ENCODE data around the gene RINL. TPM values are rescaled to one million over a fixed set of nuclear protein-coding genes. Genes with fewer than 3 reads are reported as not detected.
"Not testable (repeated sequence)": the region's sequence is repeated elsewhere in the genome, so short reads cannot be mapped to it uniquely, and the experiment has no call there.

Gene RINL
- total RNA-seq, 1 experiment from 2014 or later = 1.3 TPM

DNA sequence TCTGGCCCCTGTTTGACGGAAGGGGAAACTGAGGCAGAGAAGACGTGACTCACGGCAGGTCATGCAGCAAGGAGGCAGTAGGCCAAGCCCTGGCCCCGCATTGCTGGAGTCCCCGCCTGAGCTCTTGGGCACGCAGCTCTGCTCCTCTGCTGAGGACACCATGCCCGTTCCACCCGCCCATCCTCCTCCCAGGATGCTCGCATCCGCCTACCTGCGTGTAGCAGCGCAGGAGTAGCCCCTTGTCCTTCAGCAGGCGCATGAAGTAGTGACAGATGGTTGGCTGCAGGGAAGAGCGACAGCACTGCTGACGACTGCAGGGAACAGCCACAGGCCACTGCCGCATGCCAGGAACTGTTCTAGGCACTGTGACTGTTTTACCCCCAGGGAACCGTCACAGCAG is 10.8 kb upstream of the RINL start:
- Histone ChIP-seq H3K4me3 (ENCODE audit: low read depth in 2 of 2, low read length in 2 of 2) (no peak overlapping the region), H3K9me3 (ENCODE audit: control insufficient read depth, insufficient read depth, low read depth, low read length) (no peaks in the 10 kb centered on the region), H3K36me3 (ENCODE audit: control insufficient read depth, insufficient read depth, low read length) (no peaks in the 10 kb centered on the region), H3K4me1 (ENCODE audit: control insufficient read depth, insufficient read depth, low read length) (no peaks in the 10 kb centered on the region), H3K27ac (ENCODE audit: low read length) (no peak overlapping the region), H3K27me3 (ENCODE audit: control insufficient read depth, insufficient read depth, low read length) (no peaks in the 10 kb centered on the region)
- no peak for TF ChIP-seq TCF7L2 (IDR thresholded peaks at IDR 0.05; ENCODE audit: low read depth, low read length)
- TF ChIP-seq, protein P1, sequence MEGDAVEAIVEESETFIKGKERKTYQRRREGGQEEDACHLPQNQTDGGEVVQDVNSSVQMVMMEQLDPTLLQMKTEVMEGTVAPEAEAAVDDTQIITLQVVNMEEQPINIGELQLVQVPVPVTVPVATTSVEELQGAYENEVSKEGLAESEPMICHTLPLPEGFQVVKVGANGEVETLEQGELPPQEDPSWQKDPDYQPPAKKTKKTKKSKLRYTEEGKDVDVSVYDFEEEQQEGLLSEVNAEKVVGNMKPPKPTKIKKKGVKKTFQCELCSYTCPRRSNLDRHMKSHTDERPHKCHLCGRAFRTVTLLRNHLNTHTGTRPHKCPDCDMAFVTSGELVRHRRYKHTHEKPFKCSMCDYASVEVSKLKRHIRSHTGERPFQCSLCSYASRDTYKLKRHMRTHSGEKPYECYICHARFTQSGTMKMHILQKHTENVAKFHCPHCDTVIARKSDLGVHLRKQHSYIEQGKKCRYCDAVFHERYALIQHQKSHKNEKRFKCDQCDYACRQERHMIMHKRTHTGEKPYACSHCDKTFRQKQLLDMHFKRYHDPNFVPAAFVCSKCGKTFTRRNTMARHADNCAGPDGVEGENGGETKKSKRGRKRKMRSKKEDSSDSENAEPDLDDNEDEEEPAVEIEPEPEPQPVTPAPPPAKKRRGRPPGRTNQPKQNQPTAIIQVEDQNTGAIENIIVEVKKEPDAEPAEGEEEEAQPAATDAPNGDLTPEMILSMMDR (IDR thresholded peaks at IDR 0.05) = no peak
- ATAC-seq (no peak), DNase-seq (ENCODE audit: low read depth, low spot score) (no peak)
- BruUV-seq (replicated peaks) = no TSS peak
- in situ Hi-C loops (cut with HindIII; ENCODE audit: low pct_unique_long_range_greater_than_20kb, low sequenced_read_pairs) (no loop called here), intact Hi-C loops (cut with micrococcal nuclease; ENCODE audit: unreplicated experiment) (no loop called here)
- CTCF ChIA-PET = interaction anchor here (2.5 to 2.8 kb wide), 2 partner anchors 8 to 36 kb away, joined by 7 to 13 read pairs; no protein-coding TSS in a partner anchor
- POLR2A ChIA-PET = interaction anchor here (1.1 kb wide), 1 partner anchor 10 kb away, joined by 4 read pairs; no protein-coding TSS in a partner anchor

DNA sequence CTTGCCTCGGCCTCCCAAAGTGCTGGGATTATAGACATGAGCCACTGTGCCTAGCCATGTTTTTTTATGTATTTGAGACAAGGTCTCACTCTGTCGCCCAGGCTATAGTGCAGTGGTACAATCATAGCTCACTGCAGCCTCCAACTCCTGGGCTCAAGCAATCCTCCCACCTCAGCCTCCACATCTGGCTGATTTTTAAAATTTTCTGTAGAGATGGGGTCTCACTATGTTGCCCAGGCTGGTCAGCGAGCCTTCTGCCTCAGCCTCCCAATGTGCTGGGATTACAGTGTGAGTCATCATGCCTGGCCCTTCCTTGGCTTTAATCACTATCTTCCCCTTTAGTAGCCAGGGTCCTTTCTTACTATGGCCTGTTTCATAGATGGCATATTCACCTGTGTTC is 6.6 kb upstream of the RINL start:
- DNase-seq (ENCODE audit: low read depth, low spot score); intact Hi-C loops (cut with micrococcal nuclease; ENCODE audit: unreplicated experiment); H3K27ac ChIP-seq (ENCODE audit: low read length); H3K4me1 ChIP-seq (ENCODE audit: control insufficient read depth, insufficient read depth, low read length); BruUV-seq (replicated peaks); in situ Hi-C loops (cut with HindIII; ENCODE audit: low pct_unique_long_range_greater_than_20kb, low sequenced_read_pairs); H3K27me3 ChIP-seq (ENCODE audit: control insufficient read depth, insufficient read depth, low read length); H3K36me3 ChIP-seq (ENCODE audit: control insufficient read depth, insufficient read depth, low read length); H3K9me3 ChIP-seq (ENCODE audit: control insufficient read depth, insufficient read depth, low read depth, low read length); H3K4me3 ChIP-seq (ENCODE audit: low read depth in 2 of 2, low read length in 2 of 2); ATAC-seq: not testable (repeated sequence)
- POLR2A ChIA-PET = interaction anchor here (0.6 to 0.9 kb wide), 2 partner anchors 16 to 40 kb away, joined by 7 to 11 read pairs; no protein-coding TSS in a partner anchor
- CTCF ChIA-PET = interaction anchor here (0.7 kb wide), 3 partner anchors 19 to 147 kb away, joined by 5 to 7 read pairs (median 5); no protein-coding TSS in a partner anchor

DNA sequence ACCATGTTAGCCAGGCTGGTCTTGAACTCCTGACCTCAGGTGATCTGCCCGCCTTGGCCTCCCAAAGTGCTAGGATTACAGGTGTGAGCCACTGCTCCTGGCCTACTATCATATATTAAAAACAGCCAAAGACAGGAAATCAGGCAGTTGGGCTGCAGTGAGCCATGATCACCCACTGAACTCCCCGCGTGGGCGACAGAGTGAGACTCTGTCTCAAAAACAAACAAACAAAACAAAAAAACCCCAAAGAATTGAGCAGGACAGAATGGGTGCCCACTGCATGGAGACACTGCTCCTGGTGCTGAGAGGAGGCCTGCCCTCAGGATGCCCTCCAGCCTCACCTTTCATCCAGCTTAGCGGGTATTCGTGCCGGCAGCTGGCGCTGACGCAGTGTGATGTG is 5.2 kb upstream of the RINL start:
- intact Hi-C loops (cut with micrococcal nuclease; ENCODE audit: unreplicated experiment) (no loop called here), in situ Hi-C loops (cut with HindIII; ENCODE audit: low pct_unique_long_range_greater_than_20kb, low sequenced_read_pairs) (no loop called here)
- H3K27ac ChIP-seq (ENCODE audit: low read length) = no peak overlapping the region
- H3K4me1 ChIP-seq (ENCODE audit: control insufficient read depth, insufficient read depth, low read length) = peaks cover 1% of the 10 kb centered on the region; the same call in 1 of the 2 replicates
- DNase-seq (ENCODE audit: low read depth, low spot score) (no peak), ATAC-seq (no peak)
- TF ChIP-seq, protein P1 (IDR thresholded peaks at IDR 0.05) = no peak
- TF ChIP-seq SIN3A (IDR thresholded peaks at IDR 0.05; ENCODE audit: borderline replicate concordance, insufficient read depth, low read depth, low read length) (no peak), POLR2AphosphoS5 (IDR thresholded peaks at IDR 0.05; ENCODE audit: low read depth, low read length) (no peak), TCF7L2 (IDR thresholded peaks at IDR 0.05; ENCODE audit: low read depth, low read length) (no peak)
- TF ChIP-seq, protein P2, sequence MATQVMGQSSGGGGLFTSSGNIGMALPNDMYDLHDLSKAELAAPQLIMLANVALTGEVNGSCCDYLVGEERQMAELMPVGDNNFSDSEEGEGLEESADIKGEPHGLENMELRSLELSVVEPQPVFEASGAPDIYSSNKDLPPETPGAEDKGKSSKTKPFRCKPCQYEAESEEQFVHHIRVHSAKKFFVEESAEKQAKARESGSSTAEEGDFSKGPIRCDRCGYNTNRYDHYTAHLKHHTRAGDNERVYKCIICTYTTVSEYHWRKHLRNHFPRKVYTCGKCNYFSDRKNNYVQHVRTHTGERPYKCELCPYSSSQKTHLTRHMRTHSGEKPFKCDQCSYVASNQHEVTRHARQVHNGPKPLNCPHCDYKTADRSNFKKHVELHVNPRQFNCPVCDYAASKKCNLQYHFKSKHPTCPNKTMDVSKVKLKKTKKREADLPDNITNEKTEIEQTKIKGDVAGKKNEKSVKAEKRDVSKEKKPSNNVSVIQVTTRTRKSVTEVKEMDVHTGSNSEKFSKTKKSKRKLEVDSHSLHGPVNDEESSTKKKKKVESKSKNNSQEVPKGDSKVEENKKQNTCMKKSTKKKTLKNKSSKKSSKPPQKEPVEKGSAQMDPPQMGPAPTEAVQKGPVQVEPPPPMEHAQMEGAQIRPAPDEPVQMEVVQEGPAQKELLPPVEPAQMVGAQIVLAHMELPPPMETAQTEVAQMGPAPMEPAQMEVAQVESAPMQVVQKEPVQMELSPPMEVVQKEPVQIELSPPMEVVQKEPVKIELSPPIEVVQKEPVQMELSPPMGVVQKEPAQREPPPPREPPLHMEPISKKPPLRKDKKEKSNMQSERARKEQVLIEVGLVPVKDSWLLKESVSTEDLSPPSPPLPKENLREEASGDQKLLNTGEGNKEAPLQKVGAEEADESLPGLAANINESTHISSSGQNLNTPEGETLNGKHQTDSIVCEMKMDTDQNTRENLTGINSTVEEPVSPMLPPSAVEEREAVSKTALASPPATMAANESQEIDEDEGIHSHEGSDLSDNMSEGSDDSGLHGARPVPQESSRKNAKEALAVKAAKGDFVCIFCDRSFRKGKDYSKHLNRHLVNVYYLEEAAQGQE (IDR thresholded peaks at IDR 0.05; ENCODE audit: insufficient read depth in 1 of 2, low read depth in 2 of 2, low read length in 1 of 2) = no peak; a peak in 1 of 4 replicates
- H3K4me3 ChIP-seq (ENCODE audit: low read depth in 2 of 2, low read length in 2 of 2) = no peak overlapping the region
- CTCF ChIA-PET = interaction anchor here (0.7 kb wide), 1 partner anchor 172 kb away, joined by 4 read pairs; no protein-coding TSS in a partner anchor
- BruUV-seq (replicated peaks) = no TSS peak
- H3K9me3 ChIP-seq (ENCODE audit: control insufficient read depth, insufficient read depth, low read depth, low read length) = no peaks in the 10 kb centered on the region
- H3K27me3 ChIP-seq (ENCODE audit: control insufficient read depth, insufficient read depth, low read length) = no peaks in the 10 kb centered on the region
- POLR2A ChIA-PET = interaction anchor here (0.7 to 1.1 kb wide), 3 partner anchors 17 to 304 kb away, joined by 3 to 14 read pairs (median 10); no protein-coding TSS in a partner anchor
- no peaks in the 10 kb centered on the region for H3K36me3 ChIP-seq (ENCODE audit: control insufficient read depth, insufficient read depth, low read length)
